SW 1271 (cell line): ENCODE measurements around the gene UGT1A5.

Experiments
- DNase-seq, 2 experiments: peaks; one replicate each; lab custom pipeline; 2025; lab: John Stamatoyannopoulos, UW

The UGT1A5 gene

DNA sequence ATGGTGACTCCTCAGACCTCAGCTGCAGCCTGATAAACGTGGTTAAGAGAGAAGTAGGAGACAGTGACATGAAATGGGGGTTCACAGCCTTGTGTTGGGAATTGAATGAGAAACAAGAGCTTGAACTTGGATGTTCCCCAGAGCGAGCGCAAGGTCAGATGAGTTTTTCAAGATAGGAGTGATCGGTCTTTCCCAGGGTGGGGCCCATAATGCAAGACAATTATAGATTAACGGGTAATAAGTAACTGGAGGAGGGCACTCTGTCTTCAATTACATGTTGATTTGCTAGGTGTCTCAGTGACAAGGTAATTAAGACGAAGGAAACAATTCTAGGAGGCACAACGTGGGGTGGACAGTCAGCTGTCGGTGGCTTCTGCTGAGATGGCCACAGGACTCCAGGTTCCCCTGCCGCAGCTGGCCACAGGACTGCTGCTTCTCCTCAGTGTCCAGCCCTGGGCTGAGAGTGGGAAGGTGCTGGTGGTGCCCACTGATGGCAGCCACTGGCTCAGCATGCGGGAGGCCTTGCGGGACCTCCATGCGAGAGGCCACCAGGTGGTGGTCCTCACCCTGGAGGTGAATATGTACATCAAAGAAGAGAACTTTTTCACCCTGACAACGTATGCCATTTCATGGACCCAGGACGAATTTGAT lies at the start of gene UGT1A5:
Gene UGT1A5, plus strand, starts transcription at position 297 of the 651 bp plus-strand sequence. Its CDS starts 85 bp downstream, at position 382.
- no peak for DNase-seq

DNA sequence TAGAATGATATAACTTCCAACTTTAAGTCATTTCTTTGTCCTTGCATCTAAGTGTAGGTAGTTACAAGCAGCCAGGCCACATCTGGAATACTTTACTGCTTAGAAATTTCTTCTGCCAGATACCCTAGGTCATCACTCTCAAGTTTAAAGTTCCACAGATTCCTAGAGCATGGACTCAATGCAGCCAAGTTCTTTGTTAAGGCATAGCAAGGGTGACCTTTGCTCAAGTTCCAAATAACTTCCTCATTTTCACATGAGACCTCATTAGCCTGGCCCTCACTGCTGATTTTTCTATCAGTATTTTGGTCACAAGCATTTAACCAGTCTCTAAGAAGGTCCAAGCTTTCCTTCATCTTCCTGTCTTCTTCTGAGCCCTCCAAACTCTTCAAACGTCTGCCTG lies 48.8 kb upstream of the UGT1A5 start:
- DNase-seq, result no peak

DNA sequence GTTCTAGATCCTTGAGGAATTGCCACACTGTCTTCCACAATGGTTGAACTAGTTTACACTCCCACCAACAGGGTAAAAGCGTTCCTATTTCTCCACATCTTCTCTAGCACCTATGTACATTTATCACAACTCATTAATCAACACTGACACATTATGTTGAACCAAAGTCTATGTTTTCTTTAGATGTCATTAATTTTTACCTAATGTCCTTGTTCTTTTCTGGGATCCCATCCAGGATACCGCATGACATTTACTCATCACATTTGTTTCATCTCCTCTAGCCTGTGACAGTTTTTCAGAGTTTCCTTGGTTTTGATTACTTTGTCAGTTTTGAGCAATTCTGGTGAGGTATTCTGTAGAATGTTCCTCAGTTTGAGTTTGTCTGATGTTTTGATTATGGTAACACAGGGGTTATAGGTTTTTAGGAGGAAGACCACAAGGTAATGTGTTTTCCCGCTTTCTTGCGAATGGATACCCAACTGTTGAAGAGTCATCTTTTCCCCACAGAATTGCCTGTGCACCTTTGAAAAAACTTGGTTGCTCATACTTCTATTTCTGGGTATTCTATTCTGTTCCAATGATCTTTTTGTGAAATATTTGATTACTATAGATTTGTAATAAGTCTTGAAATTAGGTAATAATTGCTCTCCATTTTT lies 44.0 kb upstream of the UGT1A5 start:
- DNase-seq, result no peak

GRCh38 chr2:233671290-233672161 lies 41.2 kb upstream of the UGT1A5 start, which contains the start of gene UGT1A9:
Gene UGT1A9 (plus strand): TSS chr2:233671898. CDS start chr2:233671935, 37 bp downstream.
- DNase-seq, result no peak

DNA sequence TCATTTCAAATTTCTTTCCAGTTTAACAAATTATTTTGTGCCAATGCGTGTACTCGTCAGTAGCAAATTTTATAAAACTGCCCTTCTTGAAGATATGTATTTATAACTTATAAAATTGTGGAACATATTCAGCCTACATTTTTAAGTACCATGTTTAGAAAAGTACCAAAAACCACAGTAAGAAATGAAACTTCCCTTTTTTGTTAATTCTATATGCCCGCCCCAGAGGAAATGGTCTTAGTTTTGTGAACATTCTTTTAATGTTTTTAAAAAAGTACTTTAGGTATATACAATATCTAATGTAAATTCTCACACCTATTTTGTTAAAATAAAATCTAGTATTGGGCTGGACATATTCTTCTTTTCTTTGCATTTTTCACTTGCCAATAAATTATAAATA lies 39.8 kb upstream of the UGT1A5 start:
- no peak for DNase-seq

DNA sequence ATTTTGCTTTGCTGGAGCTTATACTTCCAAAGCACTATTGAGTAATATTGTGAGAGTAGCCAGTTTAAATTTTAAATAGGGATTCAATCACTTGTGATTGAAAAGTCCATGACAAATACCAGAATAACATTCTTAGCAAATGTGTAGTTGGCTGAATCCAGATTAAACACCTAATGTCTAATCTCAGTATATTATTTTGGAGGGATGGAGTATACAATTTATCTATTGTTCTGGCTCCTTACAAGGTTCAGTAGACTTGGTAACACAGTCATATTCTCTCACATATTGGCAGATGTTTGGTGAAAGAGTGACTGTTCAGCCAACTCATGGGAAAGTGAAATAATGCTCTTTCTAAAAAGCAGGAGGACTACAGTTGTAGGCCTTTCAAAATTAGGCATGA lies 38.8 kb upstream of the UGT1A5 start:
- no peak for DNase-seq

GRCh38 chr2:233674314-233674713 lies 38.4 kb upstream of the UGT1A5 start:
- no peak for DNase-seq

GRCh38 chr2:233674995-233675394 lies 37.7 kb upstream of the UGT1A5 start:
- DNase-seq, result no peak

DNA sequence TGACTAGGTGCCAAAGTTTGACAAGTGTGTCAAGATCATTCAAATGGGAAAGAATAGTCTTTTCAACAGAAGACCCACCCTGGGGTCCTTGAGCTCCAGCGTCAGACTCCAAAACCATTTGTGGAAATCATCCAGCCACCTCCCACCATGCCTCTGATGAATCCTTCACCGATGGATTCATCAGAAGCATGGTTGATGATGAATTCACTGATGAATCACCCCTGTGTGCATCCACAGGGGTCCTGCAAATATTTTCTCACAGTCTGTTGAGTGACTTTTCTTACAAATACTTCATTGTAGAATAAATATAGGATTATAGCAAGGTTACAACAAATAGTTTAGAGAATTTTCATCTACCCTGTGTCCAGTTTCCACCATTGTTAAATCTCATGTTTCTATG lies 36.7 kb upstream of the UGT1A5 start:
- DNase-seq, result no peak

DNA sequence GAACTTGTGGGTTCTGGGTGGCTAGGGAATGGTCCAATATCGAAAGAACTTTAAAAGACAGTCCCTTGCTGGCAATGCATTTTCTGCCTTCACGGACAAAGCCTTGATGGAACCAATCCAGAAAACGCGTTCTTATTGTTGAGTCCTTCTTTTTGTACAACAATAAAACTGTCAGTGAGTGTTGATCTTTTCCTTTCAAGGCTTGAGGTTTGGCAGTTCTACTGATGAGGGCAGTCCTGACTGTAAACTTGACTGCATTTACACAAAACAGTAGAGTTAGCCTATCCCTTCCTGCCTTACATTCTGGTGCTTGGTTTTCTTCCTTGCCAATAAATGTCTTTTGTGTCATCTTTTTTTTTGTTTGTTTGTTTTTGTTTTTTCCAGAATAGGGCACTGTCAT lies 33.5 kb upstream of the UGT1A5 start:
- DNase-seq, result no peak

DNA sequence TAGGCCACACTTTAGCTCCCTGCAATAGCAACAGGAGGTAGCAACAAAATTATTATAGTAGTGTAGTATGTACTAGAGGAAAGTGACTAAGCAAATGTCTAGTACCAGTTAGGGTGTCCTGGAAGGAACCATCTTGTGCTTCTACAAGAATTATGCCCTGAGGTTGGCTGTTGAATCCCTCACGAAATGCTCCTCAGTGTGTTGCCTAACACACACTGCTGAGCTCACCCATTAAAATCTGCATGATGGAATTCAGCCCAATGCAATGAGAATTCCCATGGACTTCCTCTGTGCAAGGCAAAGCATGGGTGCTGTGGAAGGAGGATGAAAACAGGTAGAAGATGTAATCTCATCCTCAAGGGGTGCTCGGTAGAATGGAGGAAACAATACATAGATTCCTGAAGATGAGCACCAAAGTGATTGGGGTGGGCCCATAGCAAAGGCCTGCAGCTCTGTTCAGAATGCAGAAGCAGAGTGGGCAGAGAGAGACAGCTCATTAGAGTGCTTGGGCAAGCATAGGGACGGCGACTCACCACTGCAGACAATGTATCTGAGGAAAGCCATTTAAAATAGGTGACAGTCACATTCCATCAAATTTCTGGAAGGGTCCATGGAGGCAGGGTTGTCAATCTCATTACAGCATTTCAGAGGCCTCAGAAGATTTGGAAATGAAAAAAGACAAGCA lies 32.2 kb upstream of the UGT1A5 start:
- DNase-seq, result no peak

- no peak for DNase-seq
Observed at GRCh38 chr2:233681521-233682099, 31.1 kb upstream of the UGT1A5 start, which contains the start of gene UGT1A7. Gene UGT1A7 (plus strand): TSS chr2:233681901. CDS start chr2:233681938, 37 bp downstream.

DNA sequence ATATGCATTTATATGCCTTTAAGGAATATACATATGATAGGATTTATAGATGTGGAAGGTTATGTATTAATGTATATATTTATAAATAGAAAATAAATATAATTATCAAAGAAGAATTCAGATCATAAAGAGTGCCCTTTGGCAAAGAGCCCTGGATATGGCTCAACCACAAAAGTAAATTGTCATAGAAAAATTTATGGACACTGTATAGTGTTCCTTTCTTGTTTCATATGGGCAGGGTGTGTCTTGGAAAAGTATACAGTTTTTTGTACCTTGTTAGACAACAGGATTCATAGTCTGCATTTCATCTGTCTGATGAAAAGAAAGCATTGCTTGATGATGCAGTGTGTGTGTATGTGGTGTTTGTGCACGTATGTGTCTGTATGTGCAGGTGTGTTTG lies 28.1 kb upstream of the UGT1A5 start:
- DNase-seq, result no peak

DNA sequence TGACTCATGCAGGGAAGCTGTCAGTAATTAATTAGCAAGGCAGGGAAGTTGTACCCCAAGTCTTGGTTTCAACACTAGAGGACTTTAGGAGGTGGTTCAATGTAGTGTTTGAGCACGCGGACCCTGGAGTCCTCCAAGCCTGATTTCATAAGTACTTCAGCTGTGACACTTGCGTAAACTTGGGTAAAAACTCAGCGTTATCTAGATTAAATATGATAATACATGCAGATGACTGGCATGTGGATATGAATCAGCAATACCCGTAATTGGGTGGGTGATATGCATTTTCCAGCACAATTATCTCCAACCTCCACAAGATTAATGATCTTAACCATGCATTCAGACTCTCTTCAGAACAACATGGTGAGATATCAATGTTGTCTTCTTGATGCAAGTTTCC lies 25.8 kb upstream of the UGT1A5 start:
- DNase-seq, result no peak

- DNase-seq, result no peak
Observed at GRCh38 chr2:233688341-233688740, 24.4 kb upstream of the UGT1A5 start.

DNA sequence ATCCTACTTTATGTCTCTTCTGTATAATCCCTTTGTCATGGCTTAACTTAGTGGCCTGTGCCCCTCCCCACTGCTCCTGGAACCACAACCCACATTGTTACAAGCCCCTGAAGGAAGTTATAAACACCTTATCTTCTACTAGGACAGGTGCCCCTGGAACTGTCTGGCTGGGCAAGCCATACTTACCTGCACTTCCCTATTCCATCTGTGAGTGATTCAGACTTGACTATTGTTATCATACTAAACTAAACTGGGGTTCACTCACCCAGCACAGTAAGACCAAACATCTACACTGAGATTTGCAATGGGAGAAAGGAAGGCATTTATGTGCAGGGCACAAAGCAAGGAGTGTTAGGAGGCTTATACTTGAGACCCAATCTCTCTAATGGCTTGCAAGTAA lies 23.7 kb upstream of the UGT1A5 start:
- DNase-seq, result no peak

GRCh38 chr2:233689501-233689900 lies 23.2 kb upstream of the UGT1A5 start:
- DNase-seq, result no peak

DNA sequence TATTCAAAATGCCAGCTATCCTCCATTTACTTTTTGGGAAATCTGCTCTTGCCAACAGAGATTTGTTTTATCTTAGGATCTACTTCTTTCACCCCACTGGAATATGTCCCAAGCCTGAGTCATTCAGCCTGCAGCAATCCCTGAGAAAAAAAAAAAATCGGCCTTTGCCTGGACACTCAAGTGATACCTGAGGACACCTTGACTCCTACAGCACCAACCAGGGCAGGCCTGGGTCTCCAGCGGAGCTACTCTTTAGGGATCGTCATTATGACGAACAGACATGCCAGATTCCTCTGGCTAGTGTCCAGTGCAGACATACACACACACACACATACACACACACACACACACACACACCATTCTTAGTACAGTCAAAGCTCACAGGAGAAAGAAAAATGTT lies 22.3 kb upstream of the UGT1A5 start:
- no peak for DNase-seq

GRCh38 chr2:233691443-233692433 lies 21.0 kb upstream of the UGT1A5 start:
- no peak for DNase-seq

- no peak for DNase-seq
Observed at GRCh38 chr2:233692648-233693047, 20.1 kb upstream of the UGT1A5 start, which contains the start of gene UGT1A6. Gene UGT1A6 (plus strand): TSS chr2:233692890. CDS start chr2:233693005, 115 bp downstream.
